Activated CD4-positive, alpha-beta T cell treated with anti-CD3 and anti-CD28 coated beads, Interleukin-2, amount 50 U/mL, for 1 hour (primary cell): Measurements from ENCODE around the gene HSF2BP.
"Not testable (repeated sequence)": the region's sequence is repeated elsewhere in the genome, so short reads cannot be mapped to it uniquely, and the experiment has no call there.

Experiments used
- DNase-seq: peaks from one replicate; pipeline ENCODE4 v3.0.0-alpha.2; 2020

Gene HSF2BP

DNA sequence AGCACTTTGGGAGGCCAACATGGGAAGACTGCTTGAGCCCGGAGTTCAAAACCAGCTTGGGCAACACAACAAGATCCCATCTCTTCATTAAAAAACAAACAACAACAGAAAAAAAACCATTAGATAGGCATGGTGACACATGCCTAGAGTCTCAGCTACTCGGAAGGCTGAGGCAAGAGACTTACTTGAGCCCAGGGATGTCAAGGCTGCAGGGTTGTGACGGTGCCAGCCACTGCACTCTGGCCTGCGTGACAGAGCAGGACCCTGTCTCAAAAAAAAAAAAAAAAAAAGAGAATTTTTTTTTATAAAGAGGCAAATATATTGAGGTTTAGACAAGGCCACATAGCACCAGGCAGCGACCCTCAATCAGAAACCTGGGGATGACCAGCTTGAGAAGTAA, 62.7 kb downstream of the HSF2BP start:
- DNase-seq = no peak

DNA sequence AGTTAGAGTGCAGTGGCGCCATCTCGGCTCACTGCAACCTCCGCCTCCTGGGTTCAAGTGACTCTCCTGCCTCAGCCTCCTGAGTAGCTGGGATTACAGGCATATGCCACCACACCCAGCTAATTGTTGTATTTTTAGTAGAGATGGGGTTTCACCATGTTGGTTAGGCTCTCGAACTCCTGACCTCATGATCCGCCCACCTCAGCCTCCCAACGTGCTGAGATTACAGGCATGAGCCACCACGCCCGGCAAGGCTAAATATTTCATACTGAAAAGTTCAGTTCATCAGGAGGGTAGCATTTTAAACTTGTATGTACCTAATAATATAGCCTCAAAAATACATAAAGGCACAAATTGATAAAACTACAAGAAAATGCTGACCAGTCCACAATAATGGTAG, 63.5 kb downstream of the HSF2BP start:
- DNase-seq = not testable (repeated sequence)

DNA sequence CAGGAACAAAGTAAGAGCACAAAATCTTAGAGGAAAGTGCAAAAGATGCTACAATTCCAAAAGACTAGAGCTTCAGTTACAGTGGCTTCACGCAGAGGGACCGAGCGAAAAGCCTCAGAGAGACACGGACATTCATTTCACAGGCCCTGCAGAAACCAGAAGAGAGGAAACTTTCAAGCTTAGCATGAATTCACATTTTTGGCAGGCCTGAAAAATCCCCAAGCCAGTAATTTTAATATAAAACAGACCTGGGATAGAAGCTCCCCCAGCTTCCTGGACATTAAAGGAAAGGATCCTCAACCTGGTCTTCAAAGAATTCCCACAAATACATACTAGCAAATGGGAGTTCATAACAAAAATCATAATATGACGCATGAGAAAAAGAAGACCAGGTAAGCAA, 66.2 kb downstream of the HSF2BP start:
- DNase-seq = no peak

DNA sequence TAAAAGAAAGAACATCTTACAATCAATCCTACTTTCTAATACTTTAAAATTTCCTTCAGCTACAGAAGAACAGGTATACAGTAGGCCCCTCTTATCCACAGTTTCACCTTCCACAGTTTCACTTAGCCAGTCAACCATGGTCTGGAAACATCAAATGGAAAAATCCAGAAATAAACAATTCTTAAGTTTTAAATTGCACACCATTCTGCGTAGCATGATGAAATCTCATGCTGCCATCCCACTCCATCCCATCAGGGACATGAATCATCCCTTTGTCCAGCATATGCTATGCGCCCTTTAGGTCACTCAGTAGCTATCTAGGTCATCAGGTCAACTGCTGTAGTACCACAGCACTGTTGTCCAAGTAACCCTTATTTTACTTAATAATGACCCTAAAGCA, 67.7 kb downstream of the HSF2BP start:
- no peak for DNase-seq

DNA sequence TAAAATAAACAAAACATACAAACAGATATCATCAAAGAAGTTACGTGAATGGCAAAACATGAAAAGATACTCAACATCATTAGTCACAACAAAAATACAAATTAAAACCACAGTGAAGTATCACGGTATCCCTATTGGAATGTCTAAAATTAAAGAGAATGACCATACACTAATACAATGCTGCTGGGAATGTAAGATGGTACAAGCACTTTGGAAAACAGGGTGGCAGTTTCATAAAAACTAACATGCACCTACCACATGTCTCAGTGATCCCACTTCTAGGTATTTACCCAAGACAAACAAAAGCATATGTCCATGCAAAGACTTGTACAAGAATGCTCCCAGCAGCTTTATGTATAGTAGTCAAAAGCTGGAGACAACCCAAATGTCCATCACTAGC, 69.1 kb downstream of the HSF2BP start:
- DNase-seq = no peak

DNA sequence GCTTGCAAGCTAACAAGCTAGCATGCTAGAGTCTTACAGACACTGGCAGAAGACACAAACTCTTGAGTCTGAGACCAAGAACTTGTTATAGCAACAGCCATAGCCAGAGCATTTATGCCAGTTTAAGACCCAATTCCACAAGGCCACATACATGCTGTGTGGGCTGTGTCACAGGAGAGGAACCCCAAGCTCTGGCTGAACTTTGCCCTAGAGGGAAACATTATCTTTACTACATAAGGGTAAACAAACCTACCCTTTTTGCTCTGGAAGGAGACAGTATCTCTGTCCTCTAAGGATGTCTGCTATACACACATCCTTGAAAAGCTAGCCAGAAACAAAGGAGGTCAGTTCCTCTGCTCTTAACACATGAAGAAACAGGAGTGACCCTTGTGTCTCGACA, 70.3 kb downstream of the HSF2BP start:
- no peak for DNase-seq

DNA sequence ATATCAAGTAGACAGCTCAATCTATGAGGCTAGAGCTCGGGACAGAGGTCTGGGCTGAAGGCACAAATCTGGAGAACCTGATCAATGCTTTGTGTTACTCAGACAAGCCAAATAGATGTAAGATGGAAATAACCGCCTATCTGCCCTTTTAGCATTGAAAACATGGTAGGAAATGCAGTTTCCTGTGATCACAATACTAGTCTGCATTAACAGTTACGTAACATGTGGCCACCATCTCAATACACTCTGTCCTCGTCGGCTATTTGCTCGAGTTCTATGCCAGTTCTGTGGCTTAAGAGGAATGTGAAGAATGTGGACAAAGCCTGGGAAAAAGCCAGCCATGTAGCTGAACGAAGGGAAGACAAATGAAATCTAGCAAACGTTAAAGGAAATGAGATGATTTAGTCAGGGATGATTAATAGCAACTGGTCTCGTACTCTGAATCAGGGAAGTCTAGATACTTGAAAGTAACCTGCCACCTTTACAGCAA, 73.3 kb downstream of the HSF2BP start:
- no peak for DNase-seq

DNA sequence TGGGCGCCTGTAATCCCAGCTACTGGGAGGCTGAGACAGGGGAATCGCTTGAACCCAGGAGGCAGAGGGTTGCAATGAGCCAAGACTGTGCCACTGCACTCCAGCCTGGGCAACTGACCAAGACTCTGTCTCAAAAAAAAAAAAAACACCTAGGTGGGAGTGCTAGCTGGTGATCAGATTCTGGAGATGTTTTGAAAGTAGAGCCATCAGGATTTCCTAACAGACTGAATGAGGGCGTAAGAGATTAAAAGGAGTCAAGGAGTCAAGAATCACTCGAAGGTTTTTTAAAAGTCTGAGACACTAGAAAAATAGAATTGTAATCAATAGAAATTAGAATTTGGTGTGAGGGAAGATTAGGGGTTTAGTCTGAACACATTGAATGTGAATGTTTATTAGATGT, 73.8 kb downstream of the HSF2BP start:
- no peak for DNase-seq

DNA sequence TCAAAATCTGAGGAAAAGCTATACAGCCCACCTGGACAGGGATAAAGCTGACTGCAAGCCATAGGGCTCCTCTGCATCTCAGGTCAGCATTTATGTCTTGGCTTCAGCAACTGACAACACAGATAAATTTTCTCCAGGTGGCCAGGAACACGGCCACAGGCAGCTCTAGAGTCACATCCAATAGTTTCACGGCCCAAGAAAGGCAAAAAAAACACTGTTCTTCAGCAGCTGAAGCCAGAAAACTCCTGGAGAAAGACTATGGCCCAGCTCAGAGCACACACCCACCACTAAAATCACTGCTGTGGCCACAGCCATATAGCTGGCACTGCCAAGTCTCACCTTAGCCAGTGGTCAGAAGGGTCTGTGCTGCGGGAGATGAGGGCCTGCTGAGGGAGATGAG, 77.8 kb downstream of the HSF2BP start:
- no peak for DNase-seq

DNA sequence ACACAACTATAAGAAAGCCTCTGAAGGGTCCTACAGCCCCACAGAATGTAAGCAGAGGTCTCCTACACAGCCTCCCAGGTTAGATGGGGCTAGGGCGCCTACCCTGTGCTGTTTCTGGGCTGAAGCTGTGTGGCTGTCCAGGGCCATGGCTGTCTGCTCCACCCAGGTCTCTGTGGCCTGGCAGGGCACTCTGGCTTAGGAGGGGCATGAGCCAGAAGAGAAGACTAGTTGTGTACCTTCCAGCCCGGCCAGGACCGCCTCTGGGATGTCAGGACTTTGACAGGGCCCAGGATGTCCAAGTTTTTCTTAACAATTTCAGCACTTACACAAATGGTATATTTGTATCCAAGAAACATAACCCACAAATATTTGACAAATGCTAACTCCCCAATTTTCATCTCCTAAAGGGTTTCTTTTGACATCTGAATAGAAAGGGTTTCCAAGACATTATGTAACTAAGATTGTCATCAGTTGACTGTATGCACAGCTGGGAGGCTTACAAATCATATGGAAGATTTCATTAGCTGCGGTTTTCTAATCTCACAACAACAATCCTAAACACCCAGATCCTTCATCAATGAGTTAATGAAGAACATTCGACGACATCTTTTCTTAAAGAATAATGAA, 80.5 kb downstream of the HSF2BP start:
- DNase-seq = no peak

DNA sequence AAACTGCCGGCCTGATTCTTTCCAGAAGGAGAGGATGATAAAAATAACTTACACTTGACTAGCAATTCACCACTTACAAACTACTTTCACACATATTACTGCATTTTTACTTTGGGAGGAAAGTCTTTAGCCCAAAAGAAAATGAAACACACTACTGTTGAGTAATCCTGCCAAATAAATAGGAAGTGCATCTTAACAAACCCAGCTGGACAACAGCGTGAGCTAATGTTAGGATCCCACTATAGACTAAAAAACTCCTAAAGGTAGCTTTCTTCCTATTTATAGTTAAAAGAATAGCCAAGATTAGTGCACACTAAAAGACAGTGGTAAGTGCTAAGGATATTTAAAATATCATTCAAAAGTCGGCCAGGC, 83.8 kb downstream of the HSF2BP start:
- DNase-seq = no peak

DNA sequence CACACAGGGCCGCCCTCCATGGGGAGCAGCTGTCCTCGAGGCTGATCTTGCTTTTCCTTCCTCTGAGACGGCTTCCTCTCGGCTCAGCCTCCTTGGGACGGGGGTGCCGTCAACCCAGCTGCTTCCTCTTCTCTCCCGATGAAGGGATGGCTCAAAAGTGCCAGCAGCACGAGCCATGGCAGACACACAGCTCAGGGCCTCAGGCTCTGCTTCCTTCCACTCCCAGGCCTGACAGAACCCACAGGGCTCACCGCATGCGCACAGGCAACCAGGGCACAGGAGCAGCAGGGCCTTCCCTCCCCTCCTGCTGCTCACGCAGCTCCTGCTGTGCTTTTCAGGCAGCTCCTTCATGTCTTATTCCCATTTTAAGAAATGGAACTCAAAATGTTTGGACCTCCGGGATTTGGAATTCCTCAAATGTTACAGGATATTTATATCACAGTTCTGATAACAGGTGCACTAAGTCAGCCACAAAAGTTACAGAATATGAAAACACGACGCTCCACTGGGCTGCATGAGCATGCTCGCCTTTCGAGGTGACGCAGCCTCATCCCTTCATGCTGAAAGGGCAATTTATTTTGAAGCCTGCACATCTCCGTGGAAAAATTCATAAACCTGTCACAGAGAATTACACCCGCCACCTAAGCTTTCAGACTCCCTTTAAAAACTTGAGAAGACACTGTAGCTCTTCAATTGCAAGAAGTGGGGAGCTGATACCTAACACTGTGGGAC, 84.4 kb downstream of the HSF2BP start:
- DNase-seq = no peak

DNA sequence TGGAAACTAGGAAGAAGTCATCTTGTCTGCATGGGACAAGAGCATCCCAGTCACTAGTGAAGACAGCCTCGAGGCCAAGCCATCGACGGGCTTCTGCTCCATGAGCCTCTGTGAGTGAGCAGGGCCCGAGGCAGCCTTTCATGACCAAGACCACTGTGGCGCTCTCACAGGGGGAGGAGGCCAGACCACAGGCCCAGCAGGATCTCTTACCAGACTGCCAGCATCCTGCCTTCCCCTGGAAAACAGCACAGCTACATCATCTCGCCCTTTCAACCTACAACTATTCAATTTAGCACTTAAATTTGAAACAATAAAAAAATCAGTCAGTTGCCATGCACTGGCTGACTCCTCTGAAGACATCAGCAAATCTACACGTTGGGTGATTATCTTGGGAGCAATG, 85.4 kb downstream of the HSF2BP start:
- DNase-seq = no peak

DNA sequence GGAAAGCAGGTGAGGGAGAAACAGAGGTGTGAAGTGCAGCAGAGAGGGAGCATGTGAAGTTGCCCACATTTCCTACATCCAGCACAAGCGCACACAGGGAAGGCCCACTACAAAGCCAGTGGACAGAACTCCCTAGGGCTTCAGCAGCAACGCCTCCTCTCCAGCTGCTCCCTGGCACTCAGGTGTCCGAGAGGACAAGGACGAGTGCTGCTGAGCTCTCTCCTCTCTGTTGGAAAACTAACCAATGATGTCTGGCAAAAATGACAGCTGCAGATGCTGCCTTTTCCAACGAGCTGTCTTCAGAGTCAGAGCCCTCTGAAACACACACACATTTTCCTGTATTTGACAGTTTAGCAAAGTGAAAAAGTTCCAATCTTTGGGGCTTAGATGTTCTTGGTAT, 86.8 kb downstream of the HSF2BP start:
- no peak for DNase-seq

DNA sequence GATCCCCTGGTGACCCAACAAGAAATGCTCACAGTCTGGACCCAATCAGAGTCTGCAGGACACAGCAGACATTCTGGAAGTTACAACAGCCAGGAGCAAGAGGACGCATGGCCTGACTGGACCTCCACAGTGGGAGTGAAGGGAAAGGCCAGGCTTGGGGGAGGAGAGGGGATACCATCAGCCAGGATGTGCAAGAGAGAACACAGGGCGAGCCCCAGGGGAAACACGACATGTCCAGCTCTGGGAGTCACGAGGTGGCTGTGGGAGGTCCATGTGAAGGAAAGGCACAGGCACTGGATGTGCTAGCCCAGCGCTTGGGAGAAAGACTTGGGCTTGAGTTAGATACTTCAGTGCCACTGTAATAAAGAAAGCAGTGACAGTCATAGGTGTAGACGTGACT, 87.3 kb downstream of the HSF2BP start:
- no peak for DNase-seq

DNA sequence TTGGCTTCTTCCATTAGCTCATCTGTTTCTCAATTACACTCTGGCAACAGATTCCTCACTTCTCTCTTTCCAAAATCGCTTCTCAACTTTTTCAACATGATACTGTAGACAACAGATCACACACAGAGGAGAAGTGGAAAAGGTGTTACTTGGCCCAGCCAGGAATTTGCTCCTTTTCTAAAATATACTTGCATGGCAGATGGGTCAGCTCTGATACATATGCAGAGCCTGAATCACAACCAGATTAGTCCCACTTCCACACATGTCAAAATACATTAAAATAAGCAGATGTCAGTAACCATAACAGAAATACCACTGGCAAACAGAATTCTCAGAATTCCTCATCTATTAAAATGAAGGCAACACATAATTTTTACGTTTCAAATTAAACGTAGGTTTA, 89.1 kb downstream of the HSF2BP start:
- not testable (repeated sequence) for DNase-seq

DNA sequence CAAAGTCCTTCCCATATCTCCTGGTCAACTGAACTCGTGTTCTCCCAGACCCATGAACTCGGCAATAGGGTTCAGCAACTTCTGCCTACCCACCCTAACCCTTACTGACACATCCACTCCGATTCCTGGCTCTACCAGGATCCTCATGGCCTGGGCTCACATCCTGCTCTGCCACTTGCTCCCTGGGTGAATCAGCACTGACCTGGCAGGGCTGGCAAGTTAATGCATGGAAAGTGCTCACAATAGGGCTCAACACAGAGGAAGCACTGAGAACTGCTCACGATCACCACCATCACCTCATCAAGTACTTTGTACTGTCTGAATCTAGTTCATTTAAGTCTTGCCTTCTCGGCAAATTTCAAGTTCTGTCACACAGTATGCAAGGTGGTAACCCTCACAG, 96.8 kb downstream of the HSF2BP start:
- not testable (repeated sequence) for DNase-seq

DNA sequence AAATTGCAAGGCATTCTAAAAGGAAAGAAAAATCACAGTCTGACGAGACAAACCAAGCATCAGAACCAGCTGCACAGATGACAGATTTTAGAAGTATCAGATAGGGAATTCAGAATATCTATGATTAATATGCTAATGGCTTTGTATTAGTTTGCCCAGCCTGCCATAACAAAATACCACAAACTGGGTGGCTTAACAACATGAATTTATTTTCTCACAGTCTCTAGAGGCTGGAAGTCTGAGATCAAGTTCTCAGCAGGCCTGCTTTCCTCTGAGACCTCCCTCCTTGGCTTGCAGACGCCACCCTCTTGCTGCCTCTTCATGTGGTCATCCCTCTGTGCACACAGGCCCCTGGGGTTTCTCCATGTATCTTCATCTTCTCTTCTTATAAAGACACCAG, 118.7 kb downstream of the HSF2BP start:
- not testable (repeated sequence) for DNase-seq

DNA sequence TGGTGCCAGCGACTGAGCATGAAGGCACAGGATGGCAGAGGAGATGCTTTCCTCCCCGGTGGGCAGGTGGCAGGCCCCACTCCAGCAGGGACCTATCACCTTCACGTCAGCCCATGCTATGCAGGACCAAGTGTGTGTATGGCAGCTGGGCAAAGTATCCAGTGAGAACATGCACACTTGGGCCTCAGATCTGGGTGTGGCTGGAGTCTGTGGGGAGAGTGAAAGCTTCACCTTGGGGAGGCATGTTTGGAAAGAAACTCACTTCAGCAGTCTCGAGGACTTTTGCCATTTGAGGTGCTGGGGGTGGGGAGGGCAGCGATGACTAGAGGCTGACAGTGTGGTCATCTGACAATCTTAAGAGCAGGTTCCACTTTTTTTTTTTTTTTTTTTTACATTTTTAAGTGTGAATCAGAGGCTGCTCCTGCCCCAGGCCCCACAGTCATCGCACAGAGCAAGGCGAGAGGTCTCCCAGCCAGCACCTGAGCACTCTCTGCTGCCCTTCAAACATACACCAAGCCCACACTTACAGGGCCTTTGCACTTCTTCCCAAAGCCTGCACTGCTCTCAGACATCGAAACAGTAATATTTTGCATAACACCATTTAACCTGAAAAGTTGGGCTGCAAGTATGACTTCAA, 136.7 kb downstream of the HSF2BP start:
- not testable (repeated sequence) for DNase-seq

DNA sequence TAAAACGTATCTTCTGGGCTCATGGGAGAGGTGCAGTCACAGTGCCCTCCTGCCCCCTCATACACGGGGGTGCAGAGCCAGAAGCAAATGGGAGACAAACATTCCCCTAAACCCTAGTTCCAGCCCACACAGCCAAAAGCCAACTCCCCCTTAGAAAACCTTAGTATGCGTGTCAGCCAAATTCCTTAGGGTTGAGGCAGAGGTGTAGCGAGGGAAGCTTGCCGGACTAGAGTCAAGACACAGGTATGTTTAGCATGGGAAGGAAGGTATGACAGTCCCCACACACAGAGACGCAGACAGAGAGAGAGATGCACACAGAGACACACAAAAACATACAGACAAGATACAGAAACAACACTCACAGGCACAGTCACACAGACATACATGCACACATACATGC, 141.6 kb downstream of the HSF2BP start:
- DNase-seq = not testable (repeated sequence)

DNA sequence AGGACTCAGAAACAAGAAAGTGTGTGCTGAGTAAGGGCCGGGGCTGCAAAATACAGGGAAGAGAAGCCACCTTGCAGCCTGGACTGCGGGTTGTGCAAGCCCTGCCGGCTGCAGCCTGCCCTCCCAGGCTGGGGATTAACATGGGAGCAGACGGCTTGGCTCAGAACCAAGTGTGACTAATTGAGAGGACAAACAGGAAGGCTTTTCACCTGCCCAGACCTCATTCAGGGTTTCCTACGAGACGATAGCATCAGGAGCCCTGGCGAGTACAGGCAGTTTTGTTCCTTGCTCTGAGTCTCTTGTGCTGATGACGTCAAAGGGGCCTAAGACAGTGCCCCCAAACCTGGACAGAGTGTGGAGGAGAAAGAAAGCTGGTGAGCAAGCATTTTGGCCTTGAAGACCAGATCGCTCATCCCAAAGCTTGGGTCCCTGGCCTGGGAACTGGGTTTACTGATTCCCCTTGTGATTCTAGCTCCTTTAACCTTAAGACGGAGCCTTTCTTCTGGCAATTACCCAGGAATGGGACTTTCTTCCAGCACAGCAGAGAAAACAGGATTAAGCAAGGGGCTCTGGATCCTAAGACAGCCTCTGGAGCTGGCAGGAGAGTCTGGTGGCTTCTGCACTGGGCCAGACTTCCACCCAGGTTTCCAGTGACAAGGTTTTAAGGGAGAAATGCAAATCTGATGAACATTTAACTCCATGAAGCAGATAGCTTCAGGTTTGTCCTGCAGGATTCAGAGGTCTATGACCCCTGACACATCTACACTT, 142.2 kb downstream of the HSF2BP start:
- DNase-seq = not testable (repeated sequence)

DNA sequence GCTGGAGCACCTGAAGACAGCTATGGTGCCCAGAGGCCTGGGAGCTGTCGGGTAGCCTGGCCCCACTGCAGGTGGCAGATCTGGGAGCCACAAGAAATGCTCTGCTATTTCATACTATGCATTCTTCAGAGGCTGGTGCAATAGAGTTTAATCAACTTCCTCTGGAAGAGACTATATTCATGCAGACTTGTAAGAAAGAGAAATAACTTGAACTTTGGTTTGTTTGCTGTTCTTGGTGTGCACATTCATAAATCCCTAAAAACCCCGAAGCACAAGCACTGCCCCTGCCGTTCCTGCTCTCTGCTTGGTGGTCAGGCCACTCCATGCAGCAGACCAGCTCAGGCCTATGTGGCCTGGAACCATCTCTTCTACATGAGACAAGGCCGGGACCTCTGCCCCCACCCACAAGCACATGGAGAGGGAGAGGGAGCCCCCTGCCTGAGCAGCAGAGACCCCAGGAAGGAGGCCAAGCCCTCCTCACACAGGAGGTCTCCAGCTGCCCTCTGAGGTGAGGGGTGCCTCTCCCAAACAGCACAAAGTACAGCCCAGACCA, 142.9 kb downstream of the HSF2BP start:
- not testable (repeated sequence) for DNase-seq

DNA sequence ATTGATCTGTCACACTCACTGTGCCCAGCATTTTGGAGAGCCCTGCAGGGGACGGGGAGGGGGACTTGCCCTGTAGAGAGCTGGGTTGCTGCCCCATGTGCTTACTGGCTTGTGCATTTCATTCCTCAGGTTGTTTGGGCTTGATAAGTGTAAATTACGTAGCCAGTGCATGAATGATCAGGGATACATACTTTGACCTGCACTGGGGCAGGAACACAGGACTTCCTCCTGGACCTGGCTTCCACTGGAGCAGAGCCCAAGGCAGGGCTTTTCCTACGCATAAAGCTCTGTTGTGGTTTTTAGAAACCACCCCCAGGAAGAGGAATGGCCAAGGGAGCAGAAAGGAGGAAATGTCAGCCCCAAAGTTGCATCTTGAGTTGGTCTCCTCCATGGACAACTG, 144.5 kb downstream of the HSF2BP start:
- DNase-seq = not testable (repeated sequence)
